Small intestine (tissue), 16 donors: ENCODE measurements around the gene ZNF830. TPM values are rescaled to one million over a fixed set of nuclear protein-coding genes. Genes with fewer than 3 reads are reported as not detected.

Experiments
- DNase-seq, 2 donors: peaks; one replicate each; pipeline versions ENCODE4 v3.0.0 to v3.0.0-alpha.2; 2013
- FAIRE-seq: peaks from 2 replicates; lab custom pipeline; 2012; peaks lifted over from hg19 to GRCh38; lab: Jason Lieb, UNC
- H3K27ac ChIP-seq, 3 donors: one replicate each; pipeline ENCODE4 v1.5.1; 2013; ENCODE audit warnings: low read length in 2 of 3, mild to moderate bottlenecking in 2 of 3, control low read depth in 1 of 3, inconsistent platforms in 1 of 3, low read depth in 1 of 3, moderate library complexity in 1 of 3
- H3K27me3 ChIP-seq, 3 donors: one replicate each; pipeline ENCODE4 v1.6.1; 2013; ENCODE audit warnings: low read length in 3 of 3, inconsistent platforms in 1 of 3; ENCODE audit not compliant: control insufficient read depth in 3 of 3, insufficient read depth in 3 of 3
- H3K36me3 ChIP-seq, 3 donors: one replicate each; pipeline ENCODE4 v1.6.1; 2013; ENCODE audit warnings: low read length in 3 of 3, inconsistent platforms in 1 of 3, low read depth in 1 of 3, mild to moderate bottlenecking in 1 of 3, moderate library complexity in 1 of 3; ENCODE audit not compliant: control insufficient read depth in 3 of 3, insufficient read depth in 2 of 3
- H3K4me1 ChIP-seq, 3 donors: one replicate each; pipeline ENCODE4 v1.6.1; 2013; ENCODE audit warnings: low read length in 2 of 3, inconsistent platforms in 1 of 3, low read depth in 1 of 3, mild to moderate bottlenecking in 1 of 3, moderate library complexity in 1 of 3; ENCODE audit not compliant: control insufficient read depth in 3 of 3, insufficient read depth in 2 of 3
- H3K4me3 ChIP-seq, 3 donors: one replicate each; pipeline ENCODE4 v1.5.1; 2013; ENCODE audit warnings: low read length in 3 of 3, control low read depth in 1 of 3, inconsistent platforms in 1 of 3, low read depth in 1 of 3, mild to moderate bottlenecking in 1 of 3, moderate library complexity in 1 of 3
- H3K9me3 ChIP-seq, 2 donors: one replicate each; pipeline ENCODE4 v1.6.1; 2013; ENCODE audit warnings: low read depth in 1 of 2, low read length in 1 of 2; ENCODE audit not compliant: control insufficient read depth in 2 of 2, insufficient read depth in 1 of 2
- WGBS, 3 donors: extraction: QIAGEN DNeasy Blood & Tissue Kit; methylation state at CpG; one replicate each; pipeline ENCODE4 v1.1.7; 2013; 5-methylcytosine and 5-hydroxymethylcytosine counted together
- long read RNA-seq, 10 donors: transcript quantifications; one replicate each; lab custom pipeline, GENCODE V29; 2026
- polyA plus RNA-seq, 4 donors: library from polyadenylated mRNA; stranded (reverse) in 3 of 4; unstranded in 1 of 4; fragments of 200-250 nt in 3 of 4; fragments of 120-200 nt in 1 of 4; gene quantifications; one replicate each; pipeline versions ENCODE4 v1.2.1 to v1.2.3, GENCODE V29; 2013
- donor health status: healthy with polysubstance abuse.
- donor health status: control.
- donor health status: control.
- donor health status: Bipolar disorder and iron deficiency.
- donor health status: healthy.

ZNF830 gene
- 10 to 100 TPM; 10.3 to 18.2 (median 11.8) TPM for polyA plus RNA-seq
- long read RNA-seq, donor 1, result 0 reads
- long read RNA-seq, donor 2, transcript ZNF830-201 (1 exons, 2,246 nt), result major isoform, 11 of 11 reads
- long read RNA-seq, donor 2, partial matches to known transcripts, result 0 of 11 reads
- long read RNA-seq, donor 2, other reads (novel, unspliced or antisense), result 0 of 11 reads
- long read RNA-seq, donor 3, transcript ZNF830-201 (1 exons, 2,246 nt), result major isoform, 20 of 20 reads
- long read RNA-seq, donor 3, partial matches to known transcripts, result 0 of 20 reads
- long read RNA-seq, donor 3, other reads (novel, unspliced or antisense), result 0 of 20 reads
- long read RNA-seq, donor 4, partial matches to known transcripts, result 0 of 2 reads
- long read RNA-seq, donor 4, other reads (novel, unspliced or antisense), result 0 of 2 reads
- long read RNA-seq, donor 5, transcript ZNF830-201 (1 exons, 2,246 nt), result major isoform, 6 of 6 reads
- long read RNA-seq, donor 5, partial matches to known transcripts, result 0 of 6 reads
- long read RNA-seq, donor 5, other reads (novel, unspliced or antisense), result 0 of 6 reads
- long read RNA-seq, donor 6, transcript ZNF830-201 (1 exons, 2,246 nt), result major isoform, 16 of 16 reads
- long read RNA-seq, donor 6, partial matches to known transcripts, result 0 of 16 reads
- long read RNA-seq, donor 6, other reads (novel, unspliced or antisense), result 0 of 16 reads
- long read RNA-seq, donor 7, transcript ZNF830-201 (1 exons, 2,246 nt), result major isoform, 28 of 28 reads
- long read RNA-seq, donor 7, partial matches to known transcripts, result 0 of 28 reads
- long read RNA-seq, donor 7, other reads (novel, unspliced or antisense), result 0 of 28 reads
- long read RNA-seq, donor 8, partial matches to known transcripts, result 0 of 4 reads
- long read RNA-seq, donor 8, other reads (novel, unspliced or antisense), result 0 of 4 reads
- long read RNA-seq, donor 9, partial matches to known transcripts, result 0 of 3 reads
- long read RNA-seq, donor 9, other reads (novel, unspliced or antisense), result 0 of 3 reads
- long read RNA-seq, donor 10, transcript ZNF830-201 (1 exons, 2,246 nt), result major isoform, 29 of 29 reads
- long read RNA-seq, donor 10, partial matches to known transcripts, result 0 of 29 reads
- long read RNA-seq, donor 10, other reads (novel, unspliced or antisense), result 0 of 29 reads

DNA sequence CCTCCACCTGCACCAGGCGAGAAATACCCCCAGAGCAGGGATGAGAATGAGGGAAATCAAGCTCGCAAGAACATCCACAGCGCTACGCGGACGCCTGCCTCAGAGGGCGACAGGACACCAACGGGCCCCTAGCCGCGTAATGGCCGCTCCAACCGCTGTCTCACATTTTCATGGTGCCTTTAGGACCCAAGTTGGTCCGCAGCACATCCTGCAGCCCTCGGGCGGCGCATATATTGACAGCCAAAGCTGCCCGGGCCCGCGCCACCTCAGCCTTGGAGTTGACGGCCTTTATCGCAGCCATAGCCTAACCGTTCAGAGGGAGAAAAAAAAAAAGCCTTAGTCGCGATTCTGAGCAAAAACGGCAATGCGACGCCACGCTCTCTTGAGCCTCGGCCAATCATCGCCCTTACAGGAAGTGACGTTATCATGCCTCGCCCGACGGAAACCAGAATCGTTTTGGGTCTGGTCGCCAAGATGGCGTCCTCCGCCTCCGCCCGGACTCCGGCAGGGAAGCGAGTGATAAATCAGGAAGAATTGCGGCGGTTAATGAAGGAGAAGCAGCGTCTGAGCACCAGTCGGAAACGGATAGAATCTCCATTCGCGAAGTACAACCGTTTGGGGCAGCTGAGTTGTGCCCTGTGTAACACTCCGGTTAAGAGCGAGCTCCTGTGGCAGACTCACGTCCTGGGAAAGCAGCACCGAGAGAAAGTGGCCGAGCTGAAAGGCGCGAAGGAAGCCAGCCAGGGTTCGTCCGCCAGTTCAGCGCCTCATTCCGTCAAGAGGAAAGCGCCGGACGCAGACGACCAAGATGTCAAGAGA, at the start of gene ZNF830, which contains the start of gene CCT6B:
Gene ZNF830, plus strand, starts transcription at position 448 of the 819 bp plus-strand sequence. Its CDS starts 27 bp downstream, at position 475.
Gene CCT6B, minus strand, starts transcription at position 368 of the 819 bp plus-strand sequence. Its CDS starts 67 bp downstream, at position 301.
- Histone ChIP-seq H3K36me3 (peaks cover 0 to 9% (median 4%) of the 10 kb centered on the region in 3 donors), H3K4me1 (peaks cover 3 to 5% (median 3%) of the 10 kb centered on the region in 3 donors), H3K27ac (peak within 1 kb of the TSS; percentile 91 to 94 (median 94)), H3K4me3 (peak within 1 kb of the TSS; percentile 58 to 73 (median 72)), H3K27me3 (no peaks in the 10 kb centered on the region), H3K9me3 (no peaks in the 10 kb centered on the region)
- WGBS, 3 donors, result 0% methylated on average over 65 of the region's 65 CpGs
- peak; percentile 96 to 98 for DNase-seq
- no peak for FAIRE-seq

DNA sequence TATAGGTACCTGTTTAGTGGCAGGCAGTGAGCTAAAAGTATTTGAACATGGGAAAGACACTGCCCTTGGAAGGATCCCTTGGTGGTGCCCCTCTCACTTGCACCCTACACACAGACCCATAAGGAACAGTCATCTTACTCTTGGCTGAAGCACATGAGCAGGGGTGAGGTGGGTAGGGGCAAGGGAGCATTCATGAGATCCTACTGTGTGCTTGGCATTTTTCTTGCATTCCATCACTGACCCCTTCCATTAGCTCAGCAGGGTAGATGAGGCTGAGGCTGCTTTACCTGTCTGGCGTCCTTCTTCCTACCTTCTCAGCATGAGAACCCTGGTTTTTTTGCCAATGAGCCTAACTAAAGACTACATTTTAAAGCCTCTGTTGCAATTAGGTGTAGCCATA, 48.3 kb upstream of the ZNF830 start:
- Histone ChIP-seq H3K27me3 (no peaks in the 10 kb centered on the region), H3K36me3 (no peaks in the 10 kb centered on the region), H3K9me3 (no peaks in the 10 kb centered on the region), H3K4me1 (no peaks in the 10 kb centered on the region), H3K27ac (no peak overlapping the region), H3K4me3 (no peak overlapping the region)
- FAIRE-seq (no peak), DNase-seq (no peak)
- 63 to 87% (median 74%) methylated on average over 1 of the region's 1 CpG for WGBS, 3 donors

DNA sequence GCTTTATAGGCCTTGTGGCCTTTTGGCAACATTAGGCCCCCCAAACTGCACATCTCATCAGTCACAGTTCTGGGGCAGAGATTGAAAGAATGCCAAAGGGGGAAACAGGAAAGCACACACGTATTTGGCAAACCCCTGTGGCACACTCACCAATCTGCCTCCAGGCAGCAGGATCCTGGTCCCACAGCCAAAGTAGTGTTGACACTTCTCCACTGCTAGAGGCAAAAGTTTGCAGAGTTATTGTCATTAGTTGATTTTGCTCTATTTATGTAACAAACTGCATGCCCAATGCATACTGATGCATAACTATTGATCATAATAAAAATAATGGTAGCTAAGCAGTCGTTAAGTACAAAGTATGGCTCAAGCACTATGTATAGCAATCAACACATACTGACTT, 45.2 kb upstream of the ZNF830 start:
- H3K4me3 ChIP-seq, result no peak overlapping the region
- FAIRE-seq, result no peak
- no peaks in the 10 kb centered on the region for H3K27me3 ChIP-seq
- H3K9me3 ChIP-seq, result no peaks in the 10 kb centered on the region
- no peak for DNase-seq
- 69 to 77% (median 72%) methylated on average over 2 of the region's 2 CpGs for WGBS, 3 donors
- H3K27ac ChIP-seq, result no peak overlapping the region
- no peaks in the 10 kb centered on the region for H3K4me1 ChIP-seq
- H3K36me3 ChIP-seq, result no peaks in the 10 kb centered on the region

GRCh38 chr17:34917381-34917780, 44.0 kb upstream of the ZNF830 start:
- no peak for FAIRE-seq
- DNase-seq, result no peak
- no peaks in the 10 kb centered on the region for H3K4me1 ChIP-seq
- H3K27ac ChIP-seq, result no peak overlapping the region
- 89 to 94% (median 91%) methylated on average over 1 of the region's 1 CpG for WGBS, 3 donors
- H3K27me3 ChIP-seq, result no peaks in the 10 kb centered on the region
- no peaks in the 10 kb centered on the region for H3K9me3 ChIP-seq
- H3K4me3 ChIP-seq, result no peak overlapping the region
- no peaks in the 10 kb centered on the region for H3K36me3 ChIP-seq

DNA sequence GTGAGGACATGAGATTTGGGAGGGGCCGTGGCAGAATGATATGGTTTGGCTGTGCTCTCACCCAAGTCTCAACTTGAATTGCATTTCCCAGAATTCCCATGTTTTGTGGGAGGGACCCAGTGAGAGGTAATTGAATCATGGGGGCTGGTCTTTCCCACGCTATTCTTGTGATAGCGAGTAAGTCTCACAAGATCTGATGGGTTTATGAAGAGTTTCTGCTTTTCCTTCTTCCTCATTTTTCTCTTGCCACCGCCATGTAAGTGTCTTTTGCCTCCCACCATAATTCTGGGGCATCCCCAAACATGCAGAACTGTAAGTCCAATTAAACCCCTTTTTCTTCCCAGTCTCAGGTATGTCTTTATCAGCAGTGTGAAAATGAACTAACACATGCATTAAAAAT, 40.7 kb upstream of the ZNF830 start:
- WGBS, 3 donors, result 86 to 93% (median 89%) methylated on average over 4 of the region's 4 CpGs
- no peaks in the 10 kb centered on the region for H3K9me3 ChIP-seq
- H3K4me3 ChIP-seq, result no peak overlapping the region
- H3K27me3 ChIP-seq, result no peaks in the 10 kb centered on the region
- DNase-seq (no peak), FAIRE-seq (no peak)
- H3K27ac ChIP-seq, result no peak overlapping the region
- H3K4me1 ChIP-seq, result no peaks in the 10 kb centered on the region
- no peaks in the 10 kb centered on the region for H3K36me3 ChIP-seq

DNA sequence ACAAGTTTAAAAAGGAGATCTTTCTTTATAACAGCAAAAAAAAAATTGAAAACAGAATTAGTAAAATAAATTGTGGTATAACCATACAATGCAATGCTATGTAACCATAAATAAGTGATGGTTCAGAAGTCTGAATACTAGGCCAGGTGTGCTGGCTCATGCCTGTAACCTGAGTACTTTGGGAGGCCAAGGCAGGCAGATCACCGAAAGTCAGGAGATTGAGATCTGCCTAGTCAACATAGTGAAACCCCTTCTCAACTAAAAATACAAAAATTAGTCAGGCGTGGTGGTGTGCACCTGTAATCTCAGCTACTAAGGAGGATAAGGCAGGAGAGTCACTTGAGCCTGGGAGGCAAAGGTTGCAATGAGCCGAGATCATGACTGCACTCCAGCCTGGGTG, 34.7 kb upstream of the ZNF830 start:
- Histone ChIP-seq H3K9me3 (no peaks in the 10 kb centered on the region), H3K36me3 (no peaks in the 10 kb centered on the region), H3K27me3 (no peaks in the 10 kb centered on the region), H3K4me1 (no peaks in the 10 kb centered on the region), H3K4me3 (no peak overlapping the region), H3K27ac (no peak overlapping the region)
- WGBS, 3 donors, result 90 to 92% (median 90%) methylated on average over 3 of the region's 3 CpGs
- DNase-seq, result no peak
- no peak for FAIRE-seq

GRCh38 chr17:34930283-34930682, 31.1 kb upstream of the ZNF830 start:
- no peak for DNase-seq
- Histone ChIP-seq H3K27me3 (no peaks in the 10 kb centered on the region), H3K36me3 (no peaks in the 10 kb centered on the region), H3K4me1 (no peaks in the 10 kb centered on the region), H3K27ac (no peak overlapping the region), H3K9me3 (no peaks in the 10 kb centered on the region), H3K4me3 (no peak overlapping the region)
- no peak for FAIRE-seq
